Activated naive CD4-positive, alpha-beta T cell treated with anti-CD3 and anti-CD28 coated beads for 36 hours (primary cell): ENCODE measurements around the gene ZNF100. TPM values are rescaled to one million over a fixed set of nuclear protein-coding genes. Genes with fewer than 3 reads are reported as not detected.
"Not testable (repeated sequence)": the region's sequence is repeated elsewhere in the genome, so short reads cannot be mapped to it uniquely, and the experiment has no call there.

Experiments used
- CTCF ChIA-PET: fragments of 350-600 bp; sonication (Branson Sonifier 250); formaldehyde crosslinking; loops from one replicate; lab custom pipeline; 2021; ENCODE audit warnings: antibody characterized with exemption; lab: Charles Lee
- DNase-seq: peaks from one replicate; pipeline ENCODE4 v3.0.0-alpha.2; 2020
- H3K27ac Mint-ChIP-seq: one replicate; pipeline ENCODE4 v1.8.0; 2021; ENCODE audit warnings: mild to moderate bottlenecking, mixed read lengths
- H3K27me3 Mint-ChIP-seq: one replicate; pipeline ENCODE4 v1.8.0; 2021; ENCODE audit warnings: low read depth, mixed read lengths
- H3K36me3 Mint-ChIP-seq: one replicate; pipeline ENCODE4 v1.8.0; 2021; ENCODE audit warnings: low read depth, mixed read lengths
- H3K4me1 Mint-ChIP-seq: one replicate; pipeline ENCODE4 v1.8.0; 2021; ENCODE audit warnings: low read depth, mixed read lengths
- H3K4me3 Mint-ChIP-seq: one replicate; pipeline ENCODE4 v1.8.0; 2021; ENCODE audit warnings: mild to moderate bottlenecking, moderate library complexity, mixed read lengths
- H3K9me3 Mint-ChIP-seq: one replicate; pipeline ENCODE4 v1.8.0; 2021; ENCODE audit warnings: mixed read lengths
- intact Hi-C: fragments of 100-400 bp; cut with micrococcal nuclease; formaldehyde crosslinking; loops from one replicate; pipeline ENCODE4 v1.15.1; 2023
- total RNA-seq, 2 experiments: library from RNA; stranded (reverse); gene quantifications; one replicate each; pipeline ENCODE4 v1.2.3, GENCODE V29; 2021

The ZNF100 gene
- total RNA-seq, result 10 to 100 TPM; 19.3 to 22.7 TPM

DNA sequence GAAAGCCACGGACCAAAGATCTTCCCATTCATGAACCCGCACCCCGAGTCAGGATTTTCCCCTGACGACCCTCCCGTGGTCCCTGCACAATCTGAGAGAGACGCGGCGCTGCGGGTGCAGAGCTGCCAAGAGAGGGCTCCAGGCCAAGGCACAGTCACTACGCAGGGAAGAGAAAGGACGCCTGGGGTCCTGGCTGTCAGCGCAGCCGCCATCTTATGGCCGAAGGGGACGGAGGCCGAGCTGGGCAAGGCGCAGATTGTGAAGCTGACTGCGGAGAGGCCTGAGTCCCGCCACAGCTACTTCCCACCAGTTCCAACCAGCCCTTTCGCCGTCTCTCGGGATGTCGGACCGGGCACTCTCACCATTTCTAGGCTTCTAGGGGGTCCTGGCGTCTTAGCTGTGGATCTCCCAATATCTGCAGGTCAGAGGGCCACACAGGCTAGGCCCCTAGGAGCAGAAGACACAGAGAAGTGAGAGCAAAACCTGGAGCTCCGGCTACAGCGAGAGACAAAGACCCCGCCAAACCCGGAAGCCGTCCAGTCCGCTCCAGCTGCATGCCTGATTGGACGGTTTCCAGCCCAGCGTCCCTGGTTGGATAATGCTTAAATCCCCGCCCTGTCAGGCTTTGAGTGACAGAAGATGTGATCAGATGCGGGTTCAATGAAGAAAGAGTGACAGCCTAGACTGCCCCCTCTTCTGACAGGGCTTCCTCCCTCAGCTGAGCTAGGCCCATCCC, at the start of gene ZNF100:
TSS of gene ZNF100 (minus strand) at position 515 of the 736 bp plus-strand sequence. CDS start at position 365, 150 bp downstream.
- peak within 1 kb of the TSS; percentile 84 for H3K27ac Mint-ChIP-seq
- intact Hi-C loops, result loop anchor here (1.0 to 10.0 kb wide), 9 partner anchors 18 to 1690 kb away; partner anchors contain the start of genes ZNF429, ZNF43, ZNF431 and ZNF492
- peaks cover 28% of the 10 kb centered on the region for H3K36me3 Mint-ChIP-seq
- H3K9me3 Mint-ChIP-seq, result no peaks in the 10 kb centered on the region
- H3K4me1 Mint-ChIP-seq, result peaks cover 24% of the 10 kb centered on the region
- CTCF ChIA-PET, result interaction anchor here (0.5 to 1.8 kb wide), 5 partner anchors 76 to 519 kb away, joined by 3 to 8 read pairs (median 3); partner anchors contain the start of gene ZNF429
- H3K4me3 Mint-ChIP-seq, result peak within 1 kb of the TSS; percentile 78
- peak; percentile 94 for DNase-seq
- no peaks in the 10 kb centered on the region for H3K27me3 Mint-ChIP-seq

DNA sequence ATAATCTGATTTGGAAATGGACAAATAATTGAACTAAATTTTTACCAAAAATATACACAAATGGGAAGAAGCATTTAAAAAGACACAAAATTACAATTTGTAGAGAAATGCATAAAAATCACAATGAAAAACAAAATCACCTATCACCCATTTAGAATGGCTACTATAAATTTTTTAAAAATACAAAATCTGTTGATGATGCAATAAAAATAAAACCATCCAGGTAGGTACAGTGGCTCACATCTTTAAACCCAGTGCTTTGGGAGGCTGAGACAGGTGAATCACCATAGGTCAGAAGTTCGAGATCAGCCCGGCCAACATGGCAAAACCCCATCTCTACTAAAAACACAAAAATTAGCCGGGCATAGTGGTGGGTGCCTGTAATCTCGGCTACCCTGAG, 45.1 kb upstream of the ZNF100 start:
- H3K4me1 Mint-ChIP-seq, result no peaks in the 10 kb centered on the region
- H3K9me3 Mint-ChIP-seq, result peaks cover 46% of the 10 kb centered on the region

DNA sequence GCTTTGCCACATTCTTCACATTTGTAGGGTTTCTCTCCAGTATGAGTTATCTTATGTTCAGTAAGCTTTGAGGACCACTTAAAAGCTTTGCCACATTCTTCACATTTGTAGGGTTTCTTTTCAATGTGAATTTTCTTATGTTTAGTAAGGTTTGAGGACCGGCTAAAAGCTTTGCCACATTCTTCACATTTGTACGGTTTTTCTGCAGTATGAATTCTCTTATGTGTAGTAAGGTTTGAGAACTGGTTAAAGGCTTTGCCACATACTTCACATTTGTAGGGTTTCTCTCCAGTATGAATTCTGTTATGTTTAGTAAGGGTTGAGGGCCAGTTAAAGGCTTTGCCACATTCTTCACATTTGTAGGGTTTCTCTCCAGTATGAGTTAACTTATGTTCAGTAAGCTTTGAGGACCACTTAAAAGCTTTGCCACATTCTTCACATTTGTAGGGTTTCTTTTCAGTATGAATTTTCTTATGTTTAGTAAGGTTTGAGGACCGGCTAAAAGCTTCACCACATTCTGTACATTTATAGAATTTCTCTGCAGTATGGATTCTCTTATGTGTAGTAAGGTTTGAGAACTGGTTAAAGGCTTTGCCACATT, 41.1 kb upstream of the ZNF100 start:
- H3K4me1 Mint-ChIP-seq, CTCF ChIA-PET, intact Hi-C loops, H3K27ac Mint-ChIP-seq, H3K4me3 Mint-ChIP-seq, DNase-seq, H3K27me3 Mint-ChIP-seq: not testable (repeated sequence)
- H3K9me3 Mint-ChIP-seq, result peaks cover 50% of the 10 kb centered on the region
- H3K36me3 Mint-ChIP-seq, result peaks cover 62% of the 10 kb centered on the region

More for the DNA sequence above, 45.1 kb upstream of the ZNF100 start:
- intact Hi-C loops, result no loop called here
- no peak for DNase-seq
- Mint-ChIP-seq H3K4me3 (no peak overlapping the region), H3K27me3 (no peaks in the 10 kb centered on the region), H3K36me3 (peaks cover 91% of the 10 kb centered on the region), H3K27ac (no peak overlapping the region)
- CTCF ChIA-PET, result no interaction called here

DNA sequence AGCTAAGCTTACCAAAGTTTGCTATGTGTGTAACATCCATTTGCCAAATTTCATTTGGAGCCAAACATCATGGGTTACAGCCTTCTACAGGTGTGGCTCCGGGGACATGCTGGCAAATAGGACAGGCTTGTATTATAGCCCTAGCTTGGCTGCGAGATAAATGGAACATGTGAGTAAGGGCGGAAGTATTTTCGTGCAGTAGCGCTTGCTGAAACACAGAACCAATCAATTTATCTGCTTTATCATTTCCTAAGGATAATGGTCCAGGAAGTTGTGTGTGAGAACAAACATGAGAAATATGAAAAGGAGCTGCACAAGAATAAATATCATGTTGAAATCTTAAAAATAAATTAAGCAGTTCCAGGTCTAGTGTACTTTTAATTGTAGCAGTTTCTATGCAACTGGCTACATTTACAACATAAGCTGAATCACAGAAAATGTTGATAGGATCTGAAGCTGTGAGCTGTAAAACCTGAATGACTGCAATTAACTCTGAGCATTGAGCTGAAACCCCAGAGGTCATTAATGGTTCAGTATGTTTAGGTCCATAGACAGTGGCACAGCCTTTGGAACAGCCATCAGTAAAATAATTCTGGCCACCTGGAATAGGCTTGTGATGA, 22.2 kb upstream of the ZNF100 start:
- DNase-seq, result no peak
- no peak overlapping the region for H3K27ac Mint-ChIP-seq
- H3K36me3 Mint-ChIP-seq, result peaks cover 1% of the 10 kb centered on the region
- no peak overlapping the region for H3K4me3 Mint-ChIP-seq
- H3K27me3 Mint-ChIP-seq, result peaks cover 6% of the 10 kb centered on the region
- CTCF ChIA-PET, result interaction anchor here (0.6 to 1.3 kb wide), 2 partner anchors 21 to 92 kb away, joined by 3 read pairs; no protein-coding TSS in a partner anchor
- peaks cover 10% of the 10 kb centered on the region for H3K9me3 Mint-ChIP-seq
- no peaks in the 10 kb centered on the region for H3K4me1 Mint-ChIP-seq
- intact Hi-C loops, result no loop called here

DNA sequence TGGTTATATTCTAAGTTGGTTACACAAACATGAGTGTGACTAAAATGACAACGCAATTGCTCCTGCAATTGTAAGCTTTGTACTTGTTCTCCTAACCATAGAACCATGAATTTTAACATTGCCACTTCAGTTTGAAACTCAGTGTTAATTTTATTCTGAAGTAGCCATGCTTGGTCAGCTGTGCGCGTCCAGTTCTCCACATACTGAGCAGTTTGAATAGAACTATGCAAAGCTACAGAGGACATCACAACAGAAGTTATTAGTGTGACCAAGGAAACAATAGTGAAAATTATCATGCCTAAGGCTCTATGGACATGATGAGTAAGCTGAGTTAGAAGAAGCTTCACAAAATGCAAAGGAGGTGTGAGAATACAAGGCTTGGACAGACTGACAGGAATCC, 19.6 kb upstream of the ZNF100 start:
- intact Hi-C loops, result no loop called here
- no peak for DNase-seq
- Mint-ChIP-seq H3K36me3 (peaks cover 1% of the 10 kb centered on the region), H3K27me3 (peaks cover 3% of the 10 kb centered on the region), H3K27ac (no peak overlapping the region), H3K4me3 (no peak overlapping the region), H3K4me1 (no peaks in the 10 kb centered on the region), H3K9me3 (peaks cover 10% of the 10 kb centered on the region)
- CTCF ChIA-PET, result no interaction called here

DNA sequence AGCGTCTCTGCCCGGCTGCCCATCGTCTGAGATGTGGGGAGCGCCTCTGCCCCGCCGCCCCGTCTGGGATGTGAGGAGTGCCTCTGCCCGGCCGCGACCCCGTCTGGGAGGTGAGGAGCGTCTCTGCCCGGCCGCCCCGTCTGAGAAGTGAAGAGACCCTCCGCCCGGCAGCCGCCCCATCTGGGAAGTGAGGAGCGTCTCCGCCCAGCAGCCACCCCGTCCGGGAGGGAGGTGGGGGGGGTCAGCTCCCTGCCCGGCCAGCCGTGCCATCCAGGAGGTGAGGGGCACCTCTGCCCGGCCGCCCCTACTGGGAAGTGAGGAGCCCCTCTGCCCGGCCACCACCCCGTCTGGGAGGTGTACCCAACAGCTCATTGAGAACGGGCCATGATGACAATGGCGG, 8.4 kb upstream of the ZNF100 start:
- intact Hi-C loops, H3K4me1 Mint-ChIP-seq, H3K27me3 Mint-ChIP-seq, CTCF ChIA-PET, DNase-seq, H3K36me3 Mint-ChIP-seq, H3K4me3 Mint-ChIP-seq, H3K27ac Mint-ChIP-seq, H3K9me3 Mint-ChIP-seq: not testable (repeated sequence)

DNA sequence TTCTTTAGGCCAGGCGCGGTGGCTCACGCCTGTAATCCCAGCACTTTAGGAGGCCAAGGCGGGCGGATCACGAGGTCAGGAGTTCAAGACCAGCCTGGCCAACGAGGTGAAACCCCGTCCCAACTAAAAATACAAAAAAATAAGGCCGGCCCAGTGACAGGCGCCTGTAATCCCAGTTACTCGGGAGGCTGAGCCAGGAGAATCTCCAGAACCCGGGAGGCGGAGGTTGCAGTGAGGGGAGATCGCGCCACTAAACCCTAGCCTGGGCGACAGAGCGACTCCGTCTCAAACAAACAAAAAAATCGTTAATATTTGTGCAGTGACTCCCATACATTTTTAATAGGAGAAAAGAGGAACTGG, 694 bp downstream of the ZNF100 start:
- H3K27me3 Mint-ChIP-seq, H3K9me3 Mint-ChIP-seq: not testable (repeated sequence)
- CTCF ChIA-PET, result interaction anchor here (1.8 kb wide), 1 partner anchor 261 kb away, joined by 8 read pairs; the partner anchor contains the start of gene ZNF429
- Mint-ChIP-seq H3K4me3 (peak overlapping the region; percentile 78), H3K27ac (peak overlapping the region; percentile 84), H3K36me3 (peaks cover 34% of the 10 kb centered on the region), H3K4me1 (peaks cover 28% of the 10 kb centered on the region)
- intact Hi-C loops, result loop anchor here (1.0 to 10.0 kb wide), 9 partner anchors 17 to 1689 kb away; partner anchors contain the start of genes ZNF429, ZNF43, ZNF431 and ZNF492
- peak; percentile 13 for DNase-seq

DNA sequence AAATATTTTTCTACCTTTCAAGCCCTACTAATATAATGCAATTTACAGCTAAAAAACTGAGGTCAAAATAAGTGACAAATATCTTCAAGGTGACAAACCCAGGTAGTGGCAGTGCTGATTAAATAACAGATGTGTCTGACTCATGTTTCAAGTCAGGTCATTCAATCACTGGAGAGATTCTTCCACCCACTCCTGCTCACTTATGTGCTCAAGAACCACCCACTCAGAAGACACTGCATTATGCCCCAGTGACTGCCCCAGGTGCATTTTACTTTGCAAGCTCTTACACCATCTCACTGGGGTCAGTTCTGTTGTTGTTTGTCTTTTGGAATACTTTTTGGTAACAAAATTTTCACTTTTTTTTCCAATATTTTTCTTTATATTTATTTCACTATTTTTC, 2.2 kb downstream of the ZNF100 start:
- CTCF ChIA-PET, result no interaction called here
- H3K36me3 Mint-ChIP-seq, result peaks cover 46% of the 10 kb centered on the region
- peaks cover 30% of the 10 kb centered on the region for H3K4me1 Mint-ChIP-seq
- intact Hi-C loops, result loop anchor here (5.0 to 10.0 kb wide), 5 partner anchors 260 to 1688 kb away; partner anchors contain the start of genes ZNF429, ZNF431, ZNF492 and ZNF626
- H3K27me3 Mint-ChIP-seq, result no peaks in the 10 kb centered on the region
- H3K4me3 Mint-ChIP-seq, result no peak overlapping the region
- DNase-seq, result peak; percentile 19
- H3K27ac Mint-ChIP-seq, result no peak overlapping the region
- H3K9me3 Mint-ChIP-seq, result no peaks in the 10 kb centered on the region

DNA sequence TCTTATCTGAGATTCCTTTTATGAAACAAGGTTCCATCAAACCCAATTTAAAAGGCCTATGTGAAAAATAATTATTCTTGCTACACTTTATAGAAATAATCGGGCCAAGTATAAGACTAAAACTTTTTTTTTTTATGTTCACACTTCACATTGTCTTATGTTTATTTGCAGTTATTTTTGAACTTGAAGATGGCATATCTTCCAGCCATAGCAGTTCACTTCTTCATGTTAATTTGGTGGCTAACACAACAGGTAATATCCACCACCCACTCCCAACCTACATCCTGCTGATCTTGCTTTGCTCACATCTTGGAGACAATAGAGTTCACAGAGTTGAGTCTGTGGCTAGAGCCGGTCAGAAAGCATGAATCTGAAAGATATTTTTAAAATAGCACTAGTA, 5.8 kb downstream of the ZNF100 start:
- H3K27me3 Mint-ChIP-seq, H3K9me3 Mint-ChIP-seq, CTCF ChIA-PET, H3K27ac Mint-ChIP-seq, H3K4me3 Mint-ChIP-seq, DNase-seq: not testable (repeated sequence)
- H3K36me3 Mint-ChIP-seq, result peaks cover 77% of the 10 kb centered on the region
- H3K4me1 Mint-ChIP-seq, result peaks cover 28% of the 10 kb centered on the region
- intact Hi-C loops, result loop anchor here (10.0 kb wide), 1 partner anchor 257 kb away; the partner anchor contains the start of gene ZNF429

DNA sequence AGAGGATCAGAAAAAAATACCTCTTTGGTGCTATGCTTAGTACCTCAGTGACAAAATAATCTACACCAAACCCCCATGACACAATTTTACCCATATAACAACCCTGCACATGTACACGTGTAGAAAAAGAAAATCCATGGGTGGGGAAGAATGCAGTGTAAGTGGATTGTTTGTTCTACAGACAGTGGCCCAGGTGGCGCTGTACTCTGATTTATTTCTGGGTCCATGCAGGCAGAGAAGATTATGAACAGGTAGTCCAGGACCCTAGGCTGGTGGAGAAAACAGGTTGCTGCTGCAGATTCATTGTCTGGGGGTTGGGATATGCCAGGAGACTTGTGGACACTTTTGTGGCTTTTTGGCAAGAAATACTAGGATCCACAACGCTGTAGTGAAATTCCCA, 9.1 kb downstream of the ZNF100 start:
- Mint-ChIP-seq H3K9me3 (peaks cover 11% of the 10 kb centered on the region), H3K27me3 (no peaks in the 10 kb centered on the region), H3K4me1 (peaks cover 13% of the 10 kb centered on the region), H3K36me3 (peaks cover 86% of the 10 kb centered on the region), H3K4me3 (no peak overlapping the region), H3K27ac (no peak overlapping the region)
- intact Hi-C loops, result no loop called here
- DNase-seq, result peak; percentile 14
- CTCF ChIA-PET, result no interaction called here

DNA sequence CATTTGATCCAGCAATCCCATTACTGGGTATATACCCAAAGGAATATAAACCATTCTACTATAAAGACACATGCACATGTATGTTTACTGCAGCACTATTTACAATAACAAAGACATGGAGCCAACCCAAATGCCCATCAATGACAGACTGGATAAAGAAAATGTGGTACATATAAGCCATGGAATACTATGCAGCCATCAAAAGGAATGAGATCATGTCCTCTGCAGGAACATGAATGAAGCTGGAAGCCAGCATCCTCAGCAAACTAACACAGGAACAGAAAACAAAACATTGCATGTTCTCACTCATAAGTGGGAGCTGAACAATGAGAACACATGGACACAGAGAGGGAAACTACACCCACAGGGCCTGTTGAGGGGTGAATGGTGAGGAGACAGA, 11.8 kb downstream of the ZNF100 start:
- peaks cover 88% of the 10 kb centered on the region for H3K36me3 Mint-ChIP-seq
- CTCF ChIA-PET, H3K27me3 Mint-ChIP-seq, H3K4me1 Mint-ChIP-seq, H3K4me3 Mint-ChIP-seq, H3K27ac Mint-ChIP-seq, DNase-seq, intact Hi-C loops: not testable (repeated sequence)
- H3K9me3 Mint-ChIP-seq, result peaks cover 13% of the 10 kb centered on the region

DNA sequence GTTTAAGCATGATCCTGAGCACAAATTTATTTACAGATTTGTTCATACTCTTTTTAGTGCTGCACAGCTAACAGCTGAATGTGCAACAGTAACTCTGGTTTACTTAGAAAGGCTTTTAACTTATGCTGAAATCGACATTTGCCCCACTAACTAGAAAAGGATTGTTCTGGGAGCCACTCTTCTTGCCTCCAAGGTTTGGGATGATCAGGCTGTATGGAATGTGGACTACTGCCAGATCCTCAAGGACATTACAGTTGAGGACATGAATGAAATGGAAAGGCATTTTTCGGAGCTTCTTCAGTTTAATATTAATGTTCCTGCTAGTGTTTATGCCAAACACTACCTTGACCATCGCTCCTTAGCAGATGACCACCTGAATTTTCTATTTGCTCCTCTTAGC, 16.0 kb downstream of the ZNF100 start:
- H3K27me3 Mint-ChIP-seq, result no peaks in the 10 kb centered on the region

More for the DNA sequence above, 16.0 kb downstream of the ZNF100 start:
- H3K4me3 Mint-ChIP-seq, result no peak overlapping the region
- no peak overlapping the region for H3K27ac Mint-ChIP-seq
- peaks cover 85% of the 10 kb centered on the region for H3K36me3 Mint-ChIP-seq
- peaks cover 23% of the 10 kb centered on the region for H3K4me1 Mint-ChIP-seq
- H3K9me3 Mint-ChIP-seq, result peaks cover 22% of the 10 kb centered on the region
- CTCF ChIA-PET, result no interaction called here
- DNase-seq, result no peak
- intact Hi-C loops, result no loop called here
